ENCODE data around the gene DNAJB8. TPM values are rescaled to one million over a fixed set of nuclear protein-coding genes. Genes with fewer than 3 reads are reported as not detected.

Gene DNAJB8
- total RNA-seq, 1 experiment from 2014 or later = not detected

DNA sequence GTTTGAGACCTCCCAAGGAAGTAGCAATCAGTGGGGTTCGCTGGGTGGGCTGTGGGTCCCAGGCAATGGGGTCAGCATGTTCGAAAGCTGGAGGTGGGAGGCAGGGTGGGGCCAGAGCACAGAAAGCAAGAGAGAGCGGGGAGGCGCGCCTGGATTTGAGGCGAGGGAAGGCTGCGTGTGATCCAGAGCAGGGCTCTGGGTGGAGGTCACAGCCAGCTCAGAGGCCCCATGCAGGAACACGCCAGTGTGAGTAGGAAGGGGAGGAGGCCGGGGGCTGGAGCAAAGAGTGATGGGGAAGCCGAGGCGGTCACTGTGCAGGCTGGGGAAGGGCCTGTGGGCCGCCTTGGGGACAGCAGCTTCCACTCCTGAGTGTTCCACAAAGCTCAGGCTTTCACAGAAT is 8.8 kb downstream of the DNAJB8 start:
- H3K9ac ChIP-seq (ENCODE audit: low read length) = no peak overlapping the region
- no peaks in the 10 kb centered on the region for H3F3A ChIP-seq (ENCODE audit: low read length, unreplicated experiment)
- no peaks in the 10 kb centered on the region for H4K20me1 ChIP-seq (ENCODE audit: low read length)
- ChIA-PET POLR2A (ENCODE audit: unreplicated experiment) (no interaction called here), CTCF (no interaction called here)
- no peaks in the 10 kb centered on the region for H3K79me2 ChIP-seq (ENCODE audit: low read length)
- H3K27ac ChIP-seq (ENCODE audit: low read length) = no peak overlapping the region
- DNase-seq (no peak), ATAC-seq (no peak)
- no peaks in the 10 kb centered on the region for H3K27me3 ChIP-seq (ENCODE audit: low read length)
- H3K4me3 ChIP-seq (ENCODE audit: low read length) = no peak overlapping the region
- H3K4me2 ChIP-seq (ENCODE audit: low read length) = no peak overlapping the region
- H3K36me3 ChIP-seq (ENCODE audit: low read depth, low read length) = no peaks in the 10 kb centered on the region
- no peaks in the 10 kb centered on the region for H3K4me1 ChIP-seq (ENCODE audit: insufficient read depth, low read length)
- TF ChIP-seq EZH2phosphoT487 (IDR thresholded peaks at IDR 0.05; ENCODE audit: borderline replicate concordance, low read length) (no peak), EZH2 (IDR thresholded peaks at IDR 0.05; ENCODE audit: low read length, unreplicated experiment) (no peak)
- TF ChIP-seq, protein P1, sequence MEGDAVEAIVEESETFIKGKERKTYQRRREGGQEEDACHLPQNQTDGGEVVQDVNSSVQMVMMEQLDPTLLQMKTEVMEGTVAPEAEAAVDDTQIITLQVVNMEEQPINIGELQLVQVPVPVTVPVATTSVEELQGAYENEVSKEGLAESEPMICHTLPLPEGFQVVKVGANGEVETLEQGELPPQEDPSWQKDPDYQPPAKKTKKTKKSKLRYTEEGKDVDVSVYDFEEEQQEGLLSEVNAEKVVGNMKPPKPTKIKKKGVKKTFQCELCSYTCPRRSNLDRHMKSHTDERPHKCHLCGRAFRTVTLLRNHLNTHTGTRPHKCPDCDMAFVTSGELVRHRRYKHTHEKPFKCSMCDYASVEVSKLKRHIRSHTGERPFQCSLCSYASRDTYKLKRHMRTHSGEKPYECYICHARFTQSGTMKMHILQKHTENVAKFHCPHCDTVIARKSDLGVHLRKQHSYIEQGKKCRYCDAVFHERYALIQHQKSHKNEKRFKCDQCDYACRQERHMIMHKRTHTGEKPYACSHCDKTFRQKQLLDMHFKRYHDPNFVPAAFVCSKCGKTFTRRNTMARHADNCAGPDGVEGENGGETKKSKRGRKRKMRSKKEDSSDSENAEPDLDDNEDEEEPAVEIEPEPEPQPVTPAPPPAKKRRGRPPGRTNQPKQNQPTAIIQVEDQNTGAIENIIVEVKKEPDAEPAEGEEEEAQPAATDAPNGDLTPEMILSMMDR (conservative IDR thresholded peaks at IDR 0.05; ENCODE audit: low read depth, low read length) = no peak
- no peak overlapping the region for H2AFZ ChIP-seq (ENCODE audit: low read length)
- H3K9me3 ChIP-seq (ENCODE audit: low read length) = no peaks in the 10 kb centered on the region
- BruUV-seq (replicated peaks) = no TSS peak
- no peaks in the 10 kb centered on the region for H3K9me2 ChIP-seq (replicated peaks; ENCODE audit: low read length)
- intact Hi-C loops (cut with micrococcal nuclease) = no loop called here

DNA sequence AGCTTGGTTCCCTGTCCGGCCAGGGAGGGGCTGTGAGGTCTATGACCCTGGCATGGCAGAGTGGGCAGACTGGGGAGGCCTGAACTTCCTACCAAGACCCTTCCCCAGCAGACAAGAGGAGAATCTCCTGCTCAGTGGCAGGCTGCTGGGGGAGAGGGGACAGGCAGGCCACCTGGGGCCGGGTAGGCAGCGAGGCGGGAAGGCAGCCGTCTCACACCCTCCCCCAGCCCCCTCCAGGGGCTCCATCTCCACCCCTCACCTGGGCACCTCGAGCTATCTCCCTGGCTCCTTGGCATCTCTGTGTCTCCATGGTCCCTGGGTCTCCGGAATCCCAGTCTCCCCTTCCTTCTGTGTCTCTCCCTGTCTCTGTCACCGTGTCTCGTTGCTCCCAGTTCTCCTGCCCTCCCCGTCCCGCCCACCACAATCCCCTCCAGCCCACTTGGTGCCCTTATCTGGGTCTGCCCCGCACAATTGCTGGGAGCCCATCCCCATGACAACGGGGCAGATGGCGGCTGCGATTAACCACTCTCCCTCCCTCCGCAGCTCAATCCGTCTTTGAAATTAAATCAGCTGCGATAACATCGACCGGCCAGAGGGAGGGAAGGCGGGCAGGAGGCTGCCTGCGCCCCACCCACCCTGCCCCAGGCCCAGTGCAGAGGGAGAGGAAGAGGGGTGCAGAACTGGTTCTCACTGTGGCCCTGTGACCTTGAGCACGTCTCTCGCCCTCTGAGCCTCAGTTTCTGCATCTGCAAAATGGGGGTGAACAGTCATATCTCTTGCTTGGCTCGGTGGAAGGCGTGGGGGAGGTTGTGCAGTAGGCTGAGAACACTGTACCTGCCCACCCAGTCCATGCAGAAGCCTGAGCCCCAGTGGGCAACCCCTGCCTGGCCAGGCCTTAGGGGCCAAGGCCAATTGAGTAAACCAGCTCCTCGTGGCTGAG is 9.6 kb downstream of the DNAJB8 start:
- no peaks in the 10 kb centered on the region for H3K4me1 ChIP-seq (ENCODE audit: insufficient read depth, low read length)
- no peaks in the 10 kb centered on the region for H3K36me3 ChIP-seq (ENCODE audit: low read depth, low read length)
- no peak overlapping the region for H3K4me3 ChIP-seq (ENCODE audit: low read length)
- no peaks in the 10 kb centered on the region for H3K79me2 ChIP-seq (ENCODE audit: low read length)
- no peaks in the 10 kb centered on the region for H3K27me3 ChIP-seq (ENCODE audit: low read length)
- ChIA-PET POLR2A (ENCODE audit: unreplicated experiment) (no interaction called here), CTCF (no interaction called here)
- intact Hi-C loops (cut with micrococcal nuclease) = no loop called here
- no peaks in the 10 kb centered on the region for H3K9me3 ChIP-seq (ENCODE audit: low read length)
- BruUV-seq (replicated peaks) = no TSS peak
- DNase-seq (no peak), ATAC-seq (no peak)
- no peak overlapping the region for H3K4me2 ChIP-seq (ENCODE audit: low read length)
- H3K9ac ChIP-seq (ENCODE audit: low read length) = no peak overlapping the region
- H3K27ac ChIP-seq (ENCODE audit: low read length) = no peak overlapping the region
- H3K9me2 ChIP-seq (replicated peaks; ENCODE audit: low read length) = no peaks in the 10 kb centered on the region
- no peaks in the 10 kb centered on the region for H3F3A ChIP-seq (ENCODE audit: low read length, unreplicated experiment)
- no peak for TF ChIP-seq EZH2 (IDR thresholded peaks at IDR 0.05; ENCODE audit: low read length, unreplicated experiment)
- TF ChIP-seq, protein P1 (conservative IDR thresholded peaks at IDR 0.05; ENCODE audit: low read depth, low read length) = no peak
- TF ChIP-seq EZH2phosphoT487 (IDR thresholded peaks at IDR 0.05; ENCODE audit: borderline replicate concordance, low read length) = no peak
- no peaks in the 10 kb centered on the region for H4K20me1 ChIP-seq (ENCODE audit: low read length)
- no peak overlapping the region for H2AFZ ChIP-seq (ENCODE audit: low read length)

Measured in PC-3 (cell line).